Trophoblast cell (in vitro differentiated cells and primary cell): ENCODE results near the gene MEOX1. TPM values are rescaled to one million over a fixed set of nuclear protein-coding genes. Genes with fewer than 3 reads are reported as not detected.

Experiments used
- DNase-seq, 2 donors: peaks; one replicate each; pipeline ENCODE4 v3.0.0-alpha.2; 2016
- H2AFZ ChIP-seq: 2 replicates; pipeline ENCODE4 v1.6.1; 2013; ENCODE audit warnings: low read length, moderate library complexity, mild to moderate bottlenecking; ENCODE audit not compliant: insufficient read depth, poor library complexity
- H2AK5ac ChIP-seq: 2 replicates; pipeline ENCODE4 v1.6.1; 2013; ENCODE audit warnings: mild to moderate bottlenecking, low read length
- H2BK120ac ChIP-seq: 2 replicates; pipeline ENCODE4 v1.6.1; 2013; ENCODE audit warnings: low read length, mild to moderate bottlenecking, moderate library complexity; ENCODE audit not compliant: insufficient read depth, poor library complexity
- H2BK12ac ChIP-seq: 2 replicates; pipeline ENCODE4 v1.6.1; 2013; ENCODE audit warnings: mild to moderate bottlenecking, low read length, moderate library complexity
- H2BK5ac ChIP-seq: 2 replicates; pipeline ENCODE4 v1.6.1; 2013; ENCODE audit warnings: low read length, low read depth, moderate library complexity, mild to moderate bottlenecking; ENCODE audit not compliant: poor library complexity
- H3K14ac ChIP-seq: 2 replicates; pipeline ENCODE4 v1.6.1; 2013; ENCODE audit warnings: mild to moderate bottlenecking, low read length
- H3K18ac ChIP-seq: 2 replicates; pipeline ENCODE4 v1.6.1; 2013; ENCODE audit warnings: mild to moderate bottlenecking, low read length
- H3K23ac ChIP-seq: 2 replicates; pipeline ENCODE4 v1.6.1; 2013; ENCODE audit warnings: low read length
- H3K27ac ChIP-seq: 2 replicates; pipeline ENCODE4 v1.5.1; 2013; ENCODE audit warnings: low read depth, mild to moderate bottlenecking, inconsistent platforms, low read length, moderate library complexity
- H3K27me3 ChIP-seq: 2 replicates; pipeline ENCODE4 v1.6.1; 2013; ENCODE audit warnings: inconsistent platforms, mild to moderate bottlenecking, low read length, moderate library complexity; ENCODE audit not compliant: insufficient read depth
- H3K36me3 ChIP-seq, 2 experiments: 1 replicate in 1 of 2; 2 replicates in 1 of 2; pipeline ENCODE4 v1.6.1; 2013; ENCODE audit warnings: low read length in 2 of 2, mild to moderate bottlenecking in 2 of 2, moderate library complexity in 1 of 2; ENCODE audit not compliant: insufficient read depth in 2 of 2, control insufficient read depth in 1 of 2
- H3K4ac ChIP-seq: 2 replicates; pipeline ENCODE4 v1.6.1; 2013; ENCODE audit warnings: low read depth, mild to moderate bottlenecking, low read length, moderate library complexity
- H3K4me1 ChIP-seq, 2 experiments: 1 replicate in 1 of 2; 2 replicates in 1 of 2; pipeline ENCODE4 v1.6.1; 2013; ENCODE audit warnings: low read length in 2 of 2, mild to moderate bottlenecking in 2 of 2, moderate library complexity in 1 of 2; ENCODE audit not compliant: insufficient read depth in 2 of 2, control insufficient read depth in 1 of 2
- H3K4me2 ChIP-seq: 2 replicates; pipeline ENCODE4 v1.6.1; 2013; ENCODE audit warnings: inconsistent platforms, mild to moderate bottlenecking, low read length, moderate library complexity
- H3K4me3 ChIP-seq: 2 replicates; pipeline ENCODE4 v1.5.1; 2013; ENCODE audit warnings: mild to moderate bottlenecking, low read depth, low read length, inconsistent platforms
- H3K79me1 ChIP-seq: one replicate; pipeline ENCODE4 v1.6.1; 2013; ENCODE audit warnings: low read length
- H3K79me2 ChIP-seq: 2 replicates; pipeline ENCODE4 v1.6.1; 2013; ENCODE audit warnings: low read length, mild to moderate bottlenecking; ENCODE audit not compliant: control insufficient read depth, insufficient read depth, poor library complexity
- H3K9ac ChIP-seq: 2 replicates; pipeline ENCODE4 v1.6.1; 2013; ENCODE audit warnings: mild to moderate bottlenecking, low read length
- H3K9me3 ChIP-seq: 2 replicates; pipeline ENCODE4 v1.6.1; 2013; ENCODE audit warnings: low read depth, mild to moderate bottlenecking, control low read depth, inconsistent platforms, low read length; ENCODE audit not compliant: insufficient read depth
- H4K12ac ChIP-seq: 2 replicates; pipeline ENCODE4 v1.6.1; 2013; ENCODE audit warnings: low read depth, mild to moderate bottlenecking, low read length, moderate library complexity
- H4K8ac ChIP-seq: 2 replicates; pipeline ENCODE4 v1.6.1; 2013; ENCODE audit warnings: low read depth, mild to moderate bottlenecking, low read length, moderate library complexity
- H4K91ac ChIP-seq: one replicate; pipeline ENCODE4 v1.6.1; 2013; ENCODE audit warnings: low read depth, mild to moderate bottlenecking, low read length, moderate library complexity
- WGBS: extraction: QIAGEN DNeasy Blood & Tissue Kit; methylation state at CpG from one replicate; pipeline ENCODE4 v1.1.7; 2013; ENCODE audit warnings: missing lambda C conversion rate; ENCODE audit not compliant: insufficient read length, insufficient coverage; ENCODE audit errors: extremely low coverage; 5-methylcytosine and 5-hydroxymethylcytosine counted together
- polyA plus RNA-seq: library from polyadenylated mRNA; stranded (reverse); fragments of 200-250 nt; gene quantifications from 2 replicates; pipeline ENCODE4 v1.2.3, GENCODE V29; 2013

MEOX1 gene
- polyA plus RNA-seq = 7.3 and 9.2 TPM in 2 replicates

DNA sequence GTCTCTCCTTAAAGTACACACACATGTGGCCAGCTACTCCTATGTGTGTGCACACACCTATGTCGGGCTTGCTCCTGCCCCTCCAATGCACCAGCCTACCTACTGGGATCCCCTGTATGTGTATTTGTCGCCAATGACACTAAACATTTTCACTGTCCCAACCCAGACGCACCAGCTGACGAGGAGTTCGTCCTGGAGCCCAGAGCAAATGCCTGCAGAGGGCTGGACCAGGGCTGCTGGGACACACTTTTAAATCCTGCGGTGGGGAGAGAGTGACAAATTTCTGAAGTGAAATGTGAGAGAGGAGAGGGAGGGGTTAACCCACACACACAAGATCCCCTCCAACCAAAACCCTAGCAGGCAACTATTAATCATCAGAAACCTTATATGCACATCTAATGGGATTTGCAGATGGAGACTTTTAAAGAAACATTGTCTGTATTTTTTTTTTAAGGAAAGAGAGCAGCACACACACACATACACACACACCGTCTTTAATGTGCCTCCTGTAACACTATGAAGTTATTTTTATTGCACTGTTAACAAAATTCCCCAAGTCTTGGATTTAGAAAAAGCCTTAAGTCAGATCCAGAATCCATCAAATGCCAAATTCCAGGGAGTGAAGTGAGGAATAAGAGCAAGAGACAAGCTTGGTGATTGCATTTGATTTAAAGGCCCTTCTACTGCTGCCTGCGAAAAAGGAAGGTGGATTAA is at the start of gene MEOX1:
Gene MEOX1 (minus strand): TSS at position 224 of the 714 bp plus-strand sequence. CDS start 388 bp downstream, outside the sequence.
- Histone ChIP-seq H3K9ac (no peak within 1 kb of the TSS), H4K91ac (peak within 1 kb of the TSS; percentile 78), H3K4ac (peak within 1 kb of the TSS; percentile 53), H3K4me1 (peaks cover 44 to 51% of the 10 kb centered on the region in 2 experiments), H3K4me3 (no peak within 1 kb of the TSS), H3K14ac (peak within 1 kb of the TSS; percentile 91), H2BK5ac (peak within 1 kb of the TSS; percentile 25), H2AFZ (no peak within 1 kb of the TSS), H3K79me2 (peaks cover 5% of the 10 kb centered on the region), H3K23ac (no peak within 1 kb of the TSS), H2BK120ac (peak within 1 kb of the TSS; percentile 88), H2AK5ac (peak within 1 kb of the TSS; percentile 47), H3K27me3 (no peaks in the 10 kb centered on the region), H3K4me2 (peak within 1 kb of the TSS; percentile 6), H2BK12ac (peak within 1 kb of the TSS; percentile 43), H4K12ac (peak within 1 kb of the TSS; percentile 33), H3K9me3 (no peaks in the 10 kb centered on the region), H3K18ac (peak within 1 kb of the TSS; percentile 83), H3K36me3 (no peaks in the 10 kb centered on the region), H3K79me1 (peaks cover 47% of the 10 kb centered on the region), H3K27ac (peak within 1 kb of the TSS; percentile 23), H4K8ac (peak within 1 kb of the TSS; percentile 5)
- DNase-seq = no peak
- WGBS = no CpG with 5 or more reads among the region's 8 CpGs

DNA sequence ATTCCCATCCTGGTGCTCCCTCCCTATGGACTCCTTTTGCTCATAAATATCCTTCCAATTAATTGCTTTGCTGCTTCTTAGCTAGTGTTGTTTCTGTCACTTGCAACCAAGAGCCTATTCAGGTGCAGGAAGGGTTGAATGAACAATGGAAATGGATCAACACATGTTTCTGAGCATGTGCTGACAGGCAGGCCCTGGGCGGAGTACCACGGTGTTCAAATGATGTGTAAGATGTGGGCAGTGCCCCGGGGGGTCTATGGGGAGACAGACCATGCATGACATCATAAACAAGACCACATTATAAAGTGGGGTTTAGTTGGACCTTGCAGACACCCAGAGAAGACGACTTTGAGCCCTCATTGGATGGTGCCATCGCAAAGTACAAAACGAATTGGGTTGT is 48.4 kb upstream of the MEOX1 start:
- no peak overlapping the region for H3K9ac ChIP-seq
- H3K14ac ChIP-seq = no peak overlapping the region
- no peak overlapping the region for H4K8ac ChIP-seq
- H3K79me2 ChIP-seq = no peaks in the 10 kb centered on the region
- peaks cover 0 to 3% of the 10 kb centered on the region in 2 experiments for H3K4me1 ChIP-seq
- H3K27me3 ChIP-seq = peaks cover 7% of the 10 kb centered on the region
- no peak overlapping the region for H3K23ac ChIP-seq
- no peak for DNase-seq
- H2AK5ac ChIP-seq = no peak overlapping the region
- H3K79me1 ChIP-seq = no peaks in the 10 kb centered on the region
- no peaks in the 10 kb centered on the region for H3K9me3 ChIP-seq
- WGBS = no CpG with 5 or more reads among the region's 6 CpGs
- no peak overlapping the region for H2AFZ ChIP-seq
- no peak overlapping the region for H3K4ac ChIP-seq
- H4K12ac ChIP-seq = no peak overlapping the region
- no peak overlapping the region for H2BK12ac ChIP-seq
- H3K4me3 ChIP-seq = no peak overlapping the region
- H2BK5ac ChIP-seq = no peak overlapping the region
- no peak overlapping the region for H3K4me2 ChIP-seq
- no peak overlapping the region for H4K91ac ChIP-seq
- H2BK120ac ChIP-seq = no peak overlapping the region
- no peaks in the 10 kb centered on the region for H3K36me3 ChIP-seq
- H3K27ac ChIP-seq = no peak overlapping the region
- H3K18ac ChIP-seq = no peak overlapping the region

- Histone ChIP-seq H2BK5ac (no peak overlapping the region), H3K4me1 (peaks cover 0 to 3% of the 10 kb centered on the region in 2 experiments), H2BK120ac (no peak overlapping the region), H3K27ac (no peak overlapping the region), H3K36me3 (no peaks in the 10 kb centered on the region), H3K14ac (no peak overlapping the region), H4K91ac (no peak overlapping the region), H3K4me3 (no peak overlapping the region), H3K9me3 (no peaks in the 10 kb centered on the region), H3K9ac (no peak overlapping the region), H2AFZ (no peak overlapping the region), H3K27me3 (peaks cover 7% of the 10 kb centered on the region), H3K79me1 (no peaks in the 10 kb centered on the region), H3K23ac (no peak overlapping the region), H4K12ac (no peak overlapping the region), H3K4me2 (no peak overlapping the region), H2BK12ac (no peak overlapping the region), H2AK5ac (no peak overlapping the region), H3K4ac (no peak overlapping the region), H3K79me2 (no peaks in the 10 kb centered on the region), H4K8ac (no peak overlapping the region), H3K18ac (no peak overlapping the region)
- DNase-seq = no peak
- WGBS = no CpG with 5 or more reads among the region's 4 CpGs
Observed at GRCh38 chr17:43709210-43709609, 47.5 kb upstream of the MEOX1 start.

DNA sequence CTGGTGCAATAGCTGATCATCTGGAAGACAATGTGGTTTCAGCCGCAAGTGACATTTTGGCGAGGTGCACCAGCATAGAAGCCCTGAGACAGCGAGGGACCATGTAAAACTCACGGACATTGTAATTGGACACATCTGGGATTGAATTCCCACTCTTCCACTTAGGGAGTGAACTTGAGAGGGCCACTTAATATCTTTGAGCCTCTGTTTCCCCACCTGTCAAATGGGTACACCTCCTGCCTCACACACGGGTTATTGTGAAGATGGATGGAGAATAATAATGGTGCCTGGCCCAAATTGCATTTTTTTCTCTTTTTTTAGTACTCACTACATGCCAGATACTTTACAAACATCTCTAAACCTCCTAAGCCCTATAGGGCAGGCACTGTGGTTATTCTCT is 45.5 kb upstream of the MEOX1 start:
- H3K4me2 ChIP-seq = no peak overlapping the region
- no peak overlapping the region for H2BK12ac ChIP-seq
- H3K79me2 ChIP-seq = no peaks in the 10 kb centered on the region
- DNase-seq = no peak
- H3K4me3 ChIP-seq = no peak overlapping the region
- H3K4ac ChIP-seq = no peak overlapping the region
- no peaks in the 10 kb centered on the region for H3K9me3 ChIP-seq
- no CpG with 5 or more reads among the region's 5 CpGs for WGBS
- no peak overlapping the region for H2AFZ ChIP-seq
- no peak overlapping the region for H3K18ac ChIP-seq
- no peak overlapping the region for H2BK5ac ChIP-seq
- H4K8ac ChIP-seq = no peak overlapping the region
- no peak overlapping the region for H3K27ac ChIP-seq
- no peak overlapping the region for H4K12ac ChIP-seq
- no peak overlapping the region for H3K14ac ChIP-seq
- H4K91ac ChIP-seq = no peak overlapping the region
- H3K9ac ChIP-seq = no peak overlapping the region
- no peaks in the 10 kb centered on the region for H3K4me1 ChIP-seq
- no peak overlapping the region for H3K23ac ChIP-seq
- H3K79me1 ChIP-seq = no peaks in the 10 kb centered on the region
- H3K27me3 ChIP-seq = no peaks in the 10 kb centered on the region
- H3K36me3 ChIP-seq = no peaks in the 10 kb centered on the region
- H2AK5ac ChIP-seq = no peak overlapping the region
- H2BK120ac ChIP-seq = no peak overlapping the region
